ENCODE data around the gene RYR2.

RYR2 gene

DNA sequence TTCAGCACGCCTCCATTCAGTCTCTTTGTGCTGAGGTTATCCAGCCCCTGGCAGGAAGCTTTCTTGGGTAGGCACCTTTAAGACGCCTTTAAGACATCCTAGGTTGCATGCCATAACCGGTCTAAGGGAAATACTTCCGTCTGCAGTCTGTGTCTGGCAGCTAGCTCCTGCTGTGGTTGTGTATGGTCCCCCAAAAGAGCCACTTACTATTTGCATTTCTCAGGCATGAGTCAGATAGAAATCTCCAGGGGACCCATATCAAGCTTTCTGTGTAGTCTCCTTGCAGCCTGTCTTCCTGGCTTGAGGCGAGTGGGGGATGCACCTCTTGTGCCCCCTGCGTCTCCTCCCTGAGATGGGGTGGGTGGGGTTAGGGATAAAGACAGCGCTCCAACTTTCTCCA lies 10.0 kb upstream of the RYR2 start:
- no peak for DNase-seq (ENCODE audit: low read depth)

GRCh38 chr1:237033061-237033460 lies 8.9 kb upstream of the RYR2 start:
- no peak for DNase-seq (ENCODE audit: low read depth)

GRCh38 chr1:237033804-237034203 lies 8.2 kb upstream of the RYR2 start:
- DNase-seq (ENCODE audit: low read depth): no peak

- no peak for DNase-seq (ENCODE audit: low read depth)
Measured at GRCh38 chr1:237035759-237036158, 6.2 kb upstream of the RYR2 start.

DNA sequence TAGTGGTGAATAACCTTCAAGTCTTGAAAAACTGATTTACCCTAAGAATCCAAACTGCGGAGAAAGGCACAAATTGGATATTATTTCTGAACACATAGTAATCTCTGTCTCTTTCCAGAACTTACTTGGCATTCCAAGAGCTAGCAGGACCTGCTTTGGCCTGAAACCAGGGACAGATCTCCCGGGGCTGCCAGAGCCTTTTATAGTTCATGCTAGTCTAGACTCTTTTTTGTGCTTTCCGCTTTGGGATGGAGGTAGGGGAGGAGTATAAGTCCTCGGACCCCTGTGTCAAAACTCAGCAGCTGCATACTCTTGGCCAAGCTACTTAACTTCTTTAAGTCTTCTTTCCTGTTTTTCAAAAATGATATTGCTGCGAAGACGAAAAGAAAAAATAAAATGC lies 3.8 kb upstream of the RYR2 start:
- DNase-seq (ENCODE audit: low read depth): no peak

DNA sequence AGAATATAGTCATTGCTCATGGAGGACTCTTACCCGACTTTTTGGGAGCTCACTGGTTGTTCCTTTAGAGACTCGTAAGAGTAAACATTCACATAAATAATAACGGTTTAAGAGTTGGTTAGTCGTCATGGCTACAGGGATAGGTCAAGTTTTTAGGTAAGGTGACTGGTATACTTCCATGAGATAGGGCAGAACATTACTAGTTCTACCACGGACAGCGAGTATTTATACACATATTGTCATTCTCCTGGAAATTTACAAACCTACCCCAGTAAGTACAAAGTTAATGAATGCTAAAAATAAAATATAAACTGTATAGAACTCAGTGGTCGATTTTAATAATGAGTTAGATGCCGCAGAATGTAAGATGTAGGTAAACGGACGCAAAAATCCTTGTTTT lies 1.2 kb upstream of the RYR2 start:
- DNase-seq (ENCODE audit: low read depth): no peak

DNA sequence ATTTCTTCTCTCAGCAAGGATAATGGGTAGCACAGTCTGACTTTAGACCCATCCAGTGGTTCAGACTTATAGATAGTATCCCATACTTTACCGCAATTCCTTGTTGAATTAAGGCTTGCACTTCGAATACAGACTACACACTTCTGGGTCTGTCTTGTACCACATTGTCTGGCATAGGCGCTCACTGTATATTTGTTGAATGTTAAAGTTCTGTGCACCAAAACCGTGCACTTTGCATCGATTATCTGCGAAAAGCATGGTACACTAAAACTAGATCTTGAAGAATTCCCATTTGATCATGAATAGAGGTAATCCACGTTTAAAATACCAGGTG lies 556 bp upstream of the RYR2 start:
- no peak for DNase-seq (ENCODE audit: low read depth)

GRCh38 chr1:237042526-237042891 lies 525 bp downstream of the RYR2 start:
- no peak for DNase-seq (ENCODE audit: low read depth)

- DNase-seq (ENCODE audit: low read depth): no peak
Measured at GRCh38 chr1:237042892-237043576, 1.1 kb downstream of the RYR2 start.

GRCh38 chr1:237043846-237044636 lies 2.1 kb downstream of the RYR2 start:
- no peak for DNase-seq (ENCODE audit: low read depth)

- DNase-seq (ENCODE audit: low read depth): no peak
Measured at GRCh38 chr1:237045278-237046016, 3.5 kb downstream of the RYR2 start.

- DNase-seq (ENCODE audit: low read depth): no peak
Measured at GRCh38 chr1:237048803-237049202, 6.8 kb downstream of the RYR2 start.

DNA sequence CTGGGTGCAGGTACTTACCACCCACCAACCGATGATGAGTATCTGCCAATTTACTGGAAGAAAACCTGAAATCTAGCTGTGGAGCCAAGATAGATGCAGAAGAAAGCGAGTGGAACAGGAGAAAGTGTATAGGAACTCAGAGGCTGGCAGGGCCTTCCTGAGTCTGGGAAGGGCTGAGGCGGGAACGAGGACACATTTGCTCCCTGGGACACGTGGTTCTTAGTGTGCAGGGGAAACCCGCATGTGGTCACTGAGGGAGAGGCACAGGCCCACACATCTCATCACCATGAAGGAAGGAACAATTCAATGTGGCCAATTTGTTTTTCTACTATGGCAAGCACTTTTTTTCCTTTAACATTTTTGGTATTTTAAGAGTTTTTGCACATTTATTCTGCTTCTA lies 8.2 kb downstream of the RYR2 start:
- no peak for DNase-seq (ENCODE audit: low read depth)

GRCh38 chr1:237050915-237051314 lies 8.9 kb downstream of the RYR2 start:
- no peak for DNase-seq (ENCODE audit: low read depth)

DNA sequence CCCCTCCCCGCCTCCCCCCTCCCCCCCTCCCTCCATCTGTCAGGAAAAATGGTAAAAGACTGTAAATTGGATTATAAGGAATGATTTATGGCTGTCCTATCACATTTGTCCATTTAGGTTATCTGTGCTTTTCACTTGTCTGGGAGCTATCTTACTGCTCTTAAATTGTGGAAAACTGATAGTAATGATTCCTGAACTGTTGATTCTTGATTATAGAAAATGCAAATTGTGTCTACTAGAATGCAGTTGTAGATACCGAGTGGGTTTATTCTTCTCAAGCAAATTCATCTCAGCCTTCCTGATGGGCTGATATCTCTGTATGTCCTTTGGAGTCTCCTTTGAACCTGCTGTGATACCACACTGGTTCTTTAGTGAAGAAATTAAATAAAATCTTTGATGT lies 12.3 kb downstream of the RYR2 start:
- no peak for DNase-seq (ENCODE audit: low read depth)

- no peak for DNase-seq (ENCODE audit: low read depth)
Measured at GRCh38 chr1:237058470-237058869, 16.5 kb downstream of the RYR2 start.

GRCh38 chr1:237059244-237059643 lies 17.3 kb downstream of the RYR2 start:
- DNase-seq (ENCODE audit: low read depth): no peak

- DNase-seq (ENCODE audit: low read depth): no peak
Measured at GRCh38 chr1:237062976-237063375, 21.0 kb downstream of the RYR2 start.

DNA sequence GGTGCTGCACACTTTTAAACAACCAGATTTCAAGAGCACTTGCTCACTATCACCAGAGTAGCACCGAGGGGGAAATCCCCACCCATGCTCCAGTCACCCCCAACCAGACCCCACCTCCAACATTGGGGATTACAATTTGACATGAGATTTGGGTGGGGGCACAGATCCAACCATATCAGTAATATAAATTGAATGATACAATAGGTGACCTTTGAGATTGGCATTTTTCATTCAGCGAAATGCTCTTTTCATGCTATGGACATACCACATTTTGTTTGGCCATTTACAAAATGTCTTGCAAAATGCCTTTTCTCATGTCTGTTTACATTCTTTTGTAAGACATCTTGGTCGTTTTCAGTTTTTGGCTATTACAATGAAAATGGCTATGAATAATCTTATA lies 23.9 kb downstream of the RYR2 start:
- no peak for DNase-seq (ENCODE audit: low read depth)

DNA sequence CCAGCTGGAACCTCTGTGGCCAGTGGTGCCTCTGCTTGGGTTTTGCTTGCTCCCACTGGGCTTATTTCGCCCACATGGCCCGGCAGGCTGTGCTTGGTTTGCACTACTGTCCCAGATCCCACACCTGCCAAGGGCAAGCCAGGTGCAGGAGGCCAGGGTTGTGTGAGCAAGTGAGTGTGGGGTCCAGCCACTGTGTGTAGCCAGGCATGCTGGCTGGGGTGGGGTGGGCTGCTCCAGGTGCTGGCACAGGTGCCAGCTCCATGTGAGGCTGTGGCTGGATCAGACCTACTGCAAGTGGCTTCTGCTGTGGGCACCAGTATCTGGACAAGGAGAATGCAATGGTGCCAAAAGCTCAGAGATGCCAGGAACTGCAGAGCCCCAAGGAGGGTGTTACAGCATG lies 28.5 kb downstream of the RYR2 start:
- DNase-seq (ENCODE audit: low read depth): no peak

DNA sequence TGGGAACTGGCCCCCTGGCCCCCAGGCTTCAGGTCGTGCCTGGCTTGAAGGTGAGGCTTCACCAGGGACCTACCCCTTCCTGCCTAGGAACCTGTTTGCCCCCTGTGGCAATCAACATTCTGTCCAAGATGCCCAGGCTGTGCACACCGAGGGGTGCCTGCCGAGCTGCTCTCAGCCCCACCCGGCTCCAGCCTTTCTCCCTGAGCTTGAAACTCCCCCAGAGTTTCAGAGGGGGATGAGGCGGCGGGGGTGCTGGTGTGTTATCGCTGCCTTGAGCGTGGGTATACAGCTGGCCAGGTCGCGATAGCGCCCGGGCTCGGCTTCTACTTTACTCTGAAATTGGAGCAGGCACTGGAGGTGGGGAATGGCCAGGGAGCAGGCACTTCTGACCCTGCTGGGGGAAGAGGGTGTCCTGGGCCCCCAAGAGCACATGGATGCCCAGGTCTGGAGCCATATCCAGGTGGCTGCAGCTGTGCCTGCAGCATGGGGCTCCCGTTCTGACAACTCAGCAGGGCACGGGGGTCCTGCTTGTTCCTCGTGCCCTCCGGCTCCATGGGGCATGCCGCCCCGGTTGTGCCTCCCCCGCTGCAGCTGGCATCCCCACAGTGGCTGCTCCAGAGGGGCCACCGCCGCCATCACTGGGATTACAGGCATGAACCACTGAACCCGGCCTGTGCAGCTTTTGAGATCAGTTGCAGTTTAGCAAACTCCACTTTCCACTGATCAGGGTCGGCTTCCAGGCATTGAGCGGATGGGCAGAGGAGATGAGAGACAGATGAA lies 29.8 kb downstream of the RYR2 start:
- no peak for DNase-seq (ENCODE audit: low read depth)

DNA sequence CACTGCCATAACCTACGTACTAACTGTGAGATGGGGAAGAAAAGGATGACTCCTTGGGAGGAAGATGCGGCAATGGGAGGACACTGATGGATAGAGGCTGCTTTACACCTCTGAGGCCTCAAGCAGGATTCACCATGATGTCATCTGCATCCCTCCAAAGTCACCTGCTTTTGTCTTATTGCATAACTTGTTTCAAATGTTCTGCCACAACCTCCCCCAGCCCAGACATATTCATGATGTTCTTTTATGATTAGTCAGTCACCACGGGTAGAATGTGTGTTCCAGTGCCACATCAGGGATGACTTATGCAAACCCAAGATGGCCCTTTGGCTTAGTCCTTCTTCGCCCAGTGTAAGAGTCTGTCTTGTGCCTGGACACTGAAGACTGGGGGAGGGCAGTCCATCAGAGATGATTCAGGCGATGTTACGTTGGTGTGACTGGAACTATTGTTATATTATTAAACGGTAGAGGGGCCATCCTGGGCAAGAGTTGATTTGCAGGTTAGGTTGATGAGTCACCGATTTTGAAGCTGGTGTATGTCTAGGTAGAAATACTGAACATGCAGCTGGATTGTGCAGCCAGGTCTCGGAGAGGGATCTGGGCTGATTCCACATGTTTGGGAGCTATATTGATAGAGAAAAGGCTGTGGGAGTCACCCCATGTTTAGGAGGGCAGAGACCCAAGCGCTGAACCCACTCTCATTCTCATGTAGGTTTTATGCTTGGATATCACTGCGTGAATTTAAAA lies 32.6 kb downstream of the RYR2 start:
- no peak for DNase-seq (ENCODE audit: low read depth)
